A673 (cell line): Measurements from ENCODE around the gene KLC3.

Source experiments
- CTCF ChIP-seq: fragments of 300-800, 200-600 bp; sonication (generic); conservative IDR thresholded peaks from 2 replicates; pipeline ENCODE4 v1.5.1; 2017; ENCODE audit warnings: low read depth, mild to moderate bottlenecking, antibody characterized with exemption, low read length, moderate library complexity, mixed read lengths
- EZH2 ChIP-seq: fragments of 200-600 bp; sonication (generic); IDR thresholded peaks from 2 replicates; pipeline ENCODE4 v1.6.1; 2017; ENCODE audit warnings: borderline replicate concordance, low read depth, mild to moderate bottlenecking, mixed read lengths, antibody characterized with exemption, low read length; ENCODE audit not compliant: poor library complexity, severe bottlenecking

GRCh38 chr19:45348367-45349125 is 8.0 kb downstream of the KLC3 start:
- no peak for TF ChIP-seq EZH2
- TF ChIP-seq CTCF = no peak
